PFSK-1 (cell line): ENCODE data around the gene ADAMTS16. TPM values are rescaled to one million over a fixed set of nuclear protein-coding genes. Genes with fewer than 3 reads are reported as not detected.

ENCODE experiments used
- FOXP2 ChIP-seq: optimal IDR thresholded peaks from 2 replicates; pipeline ENCODE3; 2011; ENCODE audit warnings: borderline replicate concordance, control low read depth, inconsistent platforms; ENCODE audit not compliant: insufficient read depth; ENCODE audit errors: extremely low read length, extremely low read depth
- POLR2AphosphoS5 ChIP-seq: IDR thresholded peaks from 2 replicates; pipeline ENCODE4 v1.6.1; 2012; ENCODE audit warnings: low read depth, mild to moderate bottlenecking, control low read depth, low read length, moderate library complexity
- REST ChIP-seq, 2 experiments: IDR thresholded peaks; 2 replicates each; pipeline versions ENCODE4 v1.6.1 to v1.8.0; 2011 to 2012; ENCODE audit warnings: low read depth in 2 of 2, low read length in 2 of 2, control low read depth in 1 of 2, inconsistent platforms in 1 of 2, mild to moderate bottlenecking in 1 of 2, moderate library complexity in 1 of 2; ENCODE audit not compliant: insufficient read depth in 1 of 2
- SIN3A ChIP-seq: IDR thresholded peaks from 2 replicates; pipeline ENCODE4 v1.6.1; 2012; ENCODE audit warnings: mild to moderate bottlenecking, low read length, moderate library complexity, borderline replicate concordance; ENCODE audit not compliant: insufficient read depth
- TAF1 ChIP-seq: IDR thresholded peaks from 2 replicates; pipeline ENCODE4 v1.6.1; 2012; ENCODE audit warnings: low read length, control low read depth, borderline replicate concordance; ENCODE audit not compliant: insufficient read depth
- polyA plus RNA-seq: library from polyadenylated mRNA; unstranded; fragments of >200 nt; gene quantifications from one replicate; pipeline ENCODE4 v1.2.1, GENCODE V29; 2012; ENCODE audit warnings: low read depth, missing spikeins; ENCODE audit not compliant: insufficient read length

Gene ADAMTS16
- 0.29 TPM for polyA plus RNA-seq

GRCh38 chr5:5139777-5140478 is at the start of gene ADAMTS16:
TSS of gene ADAMTS16 (plus strand) at chr5:5140330. CDS start at chr5:5140468, 138 bp downstream.
- TF ChIP-seq SIN3A (no peak), POLR2AphosphoS5 (no peak), TAF1 (no peak)

- TF ChIP-seq TAF1 (no peak), REST (IDR thresholded peaks at IDR 0.05; ENCODE audit: insufficient read depth in 1 of 2, low read depth in 2 of 2, low read length in 2 of 2) (no peak), FOXP2 (no peak), POLR2AphosphoS5 (no peak), SIN3A (no peak)
These were observed 48.0 kb upstream of the ADAMTS16 start for GRCh38 chr5:5092149-5092548.

GRCh38 chr5:5100635-5101034 is 39.5 kb upstream of the ADAMTS16 start:
- TF ChIP-seq REST (IDR thresholded peaks at IDR 0.05; ENCODE audit: insufficient read depth in 1 of 2, low read depth in 2 of 2, low read length in 2 of 2) (no peak), FOXP2 (no peak), SIN3A (no peak), POLR2AphosphoS5 (no peak), TAF1 (no peak)

GRCh38 chr5:5101676-5102075 is 38.5 kb upstream of the ADAMTS16 start:
- no peak for TF ChIP-seq POLR2AphosphoS5
- TF ChIP-seq TAF1 = no peak
- no peak for TF ChIP-seq REST (IDR thresholded peaks at IDR 0.05; ENCODE audit: insufficient read depth in 1 of 2, low read depth in 2 of 2, low read length in 2 of 2)
- no peak for TF ChIP-seq FOXP2
- no peak for TF ChIP-seq SIN3A

- TF ChIP-seq REST (IDR thresholded peaks at IDR 0.05; ENCODE audit: insufficient read depth in 1 of 2, low read depth in 2 of 2, low read length in 2 of 2) = no peak
- no peak for TF ChIP-seq FOXP2
- no peak for TF ChIP-seq POLR2AphosphoS5
- no peak for TF ChIP-seq TAF1
- no peak for TF ChIP-seq SIN3A
These were observed 36.9 kb upstream of the ADAMTS16 start for GRCh38 chr5:5103245-5103644.
